Gastroesophageal sphincter (tissue), 4 donors: ENCODE measurements around the gene TPRN. TPM values are rescaled to one million over a fixed set of nuclear protein-coding genes. Genes with fewer than 3 reads are reported as not detected.

Experiments
- ATAC-seq: fragments of 150-250 bp; one replicate; pipeline ENCODE4 v1.9.1; 2016; ENCODE audit warnings: mild to moderate bottlenecking, moderate library complexity
- H3K27ac ChIP-seq, 4 donors: fragments of 200-600 bp; sonication (generic) in 3 of 4; 1 replicate in 3 of 4; 2 replicates in 1 of 4; pipeline ENCODE4 v1.5.1; 2016 to 2019
- H3K27me3 ChIP-seq: fragments of 200-600 bp; sonication (generic); one replicate; pipeline ENCODE4 v1.5.1; 2019
- H3K36me3 ChIP-seq, 2 donors: fragments of 200-600 bp; sonication (generic); one replicate each; pipeline ENCODE4 v1.5.1; 2019; ENCODE audit warnings: control low read depth in 1 of 2
- H3K4me1 ChIP-seq, 3 donors: fragments of 200-600 bp; sonication (generic); 1 replicate in 2 of 3; 2 replicates in 1 of 3; pipeline ENCODE4 v1.5.1; 2016 to 2019; ENCODE audit warnings: control low read depth in 2 of 3
- H3K4me3 ChIP-seq, 2 donors: fragments of 200-600 bp; sonication (generic); one replicate each; pipeline ENCODE4 v1.5.1; 2019; ENCODE audit warnings: mild to moderate bottlenecking in 1 of 2, moderate library complexity in 1 of 2
- H3K9me3 ChIP-seq, 3 donors: fragments of 200-600 bp; sonication (generic); one replicate each; pipeline ENCODE4 v1.5.1; 2017 to 2019; ENCODE audit warnings: control low read depth in 2 of 3
- EP300 ChIP-seq: sonication (generic); formaldehyde crosslinking; IDR thresholded peaks from one replicate; pipeline ENCODE4 v1.6.1; 2017; ENCODE audit warnings: antibody characterized with exemption, mild to moderate bottlenecking
- POLR2A ChIP-seq, 2 donors: fragments of 450-650 bp; IDR thresholded peaks; one replicate each; pipeline ENCODE4 v1.6.1; 2017; ENCODE audit warnings: antibody characterized with exemption in 2 of 2, mild to moderate bottlenecking in 2 of 2, moderate library complexity in 1 of 2
- POLR2AphosphoS5 ChIP-seq: sonication (generic); formaldehyde crosslinking; IDR thresholded peaks from one replicate; pipeline ENCODE4 v1.6.1; 2017; ENCODE audit warnings: antibody characterized with exemption
- WGBS, 2 donors: methylation state at CpG; one replicate each; pipeline ENCODE4 v1.1.5; 2018; ENCODE audit warnings: low coverage in 1 of 2; 5-methylcytosine and 5-hydroxymethylcytosine counted together
- total RNA-seq, 4 donors: library from RNA; depleted of rRNA; stranded (reverse); fragments of >200 nt; gene quantifications; one replicate each; pipeline ENCODE4 v1.1.0, GENCODE V29; 2016
- TF ChIP-seq, protein P1 (sequence below), 4 experiments: fragments of 200-600 bp in 2 of 4; fragments of 450-650 bp in 2 of 4; sonication (generic) in 1 of 4; IDR thresholded peaks; one replicate each; pipeline ENCODE4 v1.5.1; 2017 to 2019; ENCODE audit warnings: antibody characterized with exemption in 4 of 4, mild to moderate bottlenecking in 2 of 4, moderate library complexity in 2 of 4

Gene TPRN, protein sequence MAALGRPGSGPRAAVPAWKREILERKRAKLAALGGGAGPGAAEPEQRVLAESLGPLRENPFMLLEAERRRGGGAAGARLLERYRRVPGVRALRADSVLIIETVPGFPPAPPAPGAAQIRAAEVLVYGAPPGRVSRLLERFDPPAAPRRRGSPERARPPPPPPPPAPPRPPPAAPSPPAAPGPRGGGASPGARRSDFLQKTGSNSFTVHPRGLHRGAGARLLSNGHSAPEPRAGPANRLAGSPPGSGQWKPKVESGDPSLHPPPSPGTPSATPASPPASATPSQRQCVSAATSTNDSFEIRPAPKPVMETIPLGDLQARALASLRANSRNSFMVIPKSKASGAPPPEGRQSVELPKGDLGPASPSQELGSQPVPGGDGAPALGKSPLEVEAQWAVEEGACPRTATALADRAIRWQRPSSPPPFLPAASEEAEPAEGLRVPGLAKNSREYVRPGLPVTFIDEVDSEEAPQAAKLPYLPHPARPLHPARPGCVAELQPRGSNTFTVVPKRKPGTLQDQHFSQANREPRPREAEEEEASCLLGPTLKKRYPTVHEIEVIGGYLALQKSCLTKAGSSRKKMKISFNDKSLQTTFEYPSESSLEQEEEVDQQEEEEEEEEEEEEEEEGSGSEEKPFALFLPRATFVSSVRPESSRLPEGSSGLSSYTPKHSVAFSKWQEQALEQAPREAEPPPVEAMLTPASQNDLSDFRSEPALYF
- 10 to 100 TPM in 1 of 4 donors, 1 to 10 TPM in 3; 3.6 to 11.6 (median 6.1) TPM for total RNA-seq

DNA sequence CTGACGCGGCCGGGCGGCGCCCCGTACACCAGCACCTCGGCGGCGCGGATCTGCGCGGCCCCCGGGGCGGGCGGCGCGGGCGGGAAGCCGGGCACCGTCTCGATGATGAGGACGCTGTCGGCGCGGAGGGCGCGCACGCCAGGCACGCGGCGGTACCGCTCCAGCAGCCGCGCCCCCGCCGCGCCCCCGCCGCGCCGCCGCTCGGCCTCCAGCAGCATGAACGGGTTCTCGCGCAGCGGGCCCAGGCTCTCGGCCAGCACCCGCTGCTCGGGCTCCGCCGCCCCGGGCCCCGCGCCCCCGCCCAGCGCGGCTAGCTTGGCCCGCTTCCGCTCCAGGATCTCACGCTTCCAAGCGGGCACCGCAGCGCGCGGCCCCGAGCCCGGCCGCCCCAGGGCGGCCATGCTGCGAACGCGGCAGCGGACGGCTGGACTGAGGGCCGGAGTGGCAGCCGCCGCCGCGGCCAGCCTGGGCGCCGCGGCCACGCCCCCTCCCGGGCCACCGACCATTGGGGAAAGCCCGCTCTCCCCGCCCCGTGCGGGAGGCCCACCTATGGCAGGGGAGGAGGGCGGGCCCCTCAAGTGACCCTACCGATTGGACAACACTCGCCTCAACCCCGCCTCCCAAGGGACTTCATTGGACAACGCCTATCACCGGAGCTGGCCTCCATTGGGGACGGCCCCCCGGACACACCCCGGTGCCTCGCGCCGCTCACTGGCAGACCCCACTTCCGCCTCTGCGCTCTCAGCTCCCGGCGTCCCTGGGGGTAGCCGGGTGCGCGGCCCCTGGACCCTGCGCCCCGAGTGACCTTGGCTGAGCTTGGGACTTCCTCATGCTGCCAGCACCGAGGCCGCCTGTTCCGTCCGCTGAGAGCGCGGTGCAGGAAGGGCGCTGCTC, at the start of gene TPRN:
Gene TPRN (minus strand): TSS at position 431 of the 894 bp plus-strand sequence. CDS start 30 bp downstream, at position 401.
- WGBS, 2 donors: no CpG with 5 or more reads among the region's 118 CpGs
- TF ChIP-seq POLR2AphosphoS5 (peak; percentile 62), POLR2A (IDR thresholded peaks at IDR 0.05) (peak; percentile 76 to 90), EP300 (no peak)
- TF ChIP-seq, protein P1, sequence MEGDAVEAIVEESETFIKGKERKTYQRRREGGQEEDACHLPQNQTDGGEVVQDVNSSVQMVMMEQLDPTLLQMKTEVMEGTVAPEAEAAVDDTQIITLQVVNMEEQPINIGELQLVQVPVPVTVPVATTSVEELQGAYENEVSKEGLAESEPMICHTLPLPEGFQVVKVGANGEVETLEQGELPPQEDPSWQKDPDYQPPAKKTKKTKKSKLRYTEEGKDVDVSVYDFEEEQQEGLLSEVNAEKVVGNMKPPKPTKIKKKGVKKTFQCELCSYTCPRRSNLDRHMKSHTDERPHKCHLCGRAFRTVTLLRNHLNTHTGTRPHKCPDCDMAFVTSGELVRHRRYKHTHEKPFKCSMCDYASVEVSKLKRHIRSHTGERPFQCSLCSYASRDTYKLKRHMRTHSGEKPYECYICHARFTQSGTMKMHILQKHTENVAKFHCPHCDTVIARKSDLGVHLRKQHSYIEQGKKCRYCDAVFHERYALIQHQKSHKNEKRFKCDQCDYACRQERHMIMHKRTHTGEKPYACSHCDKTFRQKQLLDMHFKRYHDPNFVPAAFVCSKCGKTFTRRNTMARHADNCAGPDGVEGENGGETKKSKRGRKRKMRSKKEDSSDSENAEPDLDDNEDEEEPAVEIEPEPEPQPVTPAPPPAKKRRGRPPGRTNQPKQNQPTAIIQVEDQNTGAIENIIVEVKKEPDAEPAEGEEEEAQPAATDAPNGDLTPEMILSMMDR (IDR thresholded peaks at IDR 0.05): no peak
- H3K27me3 ChIP-seq: no peaks in the 10 kb centered on the region
- ATAC-seq: peak; percentile 98
- peak within 1 kb of the TSS; percentile 51 to 85 (median 84) for H3K27ac ChIP-seq
- H3K4me1 ChIP-seq: peaks cover 0 to 81% (median 42%) of the 10 kb centered on the region in 3 donors
- H3K9me3 ChIP-seq: no peaks in the 10 kb centered on the region
- H3K36me3 ChIP-seq: no peaks in the 10 kb centered on the region
- H3K4me3 ChIP-seq: peak within 1 kb of the TSS; percentile 38 to 68

DNA sequence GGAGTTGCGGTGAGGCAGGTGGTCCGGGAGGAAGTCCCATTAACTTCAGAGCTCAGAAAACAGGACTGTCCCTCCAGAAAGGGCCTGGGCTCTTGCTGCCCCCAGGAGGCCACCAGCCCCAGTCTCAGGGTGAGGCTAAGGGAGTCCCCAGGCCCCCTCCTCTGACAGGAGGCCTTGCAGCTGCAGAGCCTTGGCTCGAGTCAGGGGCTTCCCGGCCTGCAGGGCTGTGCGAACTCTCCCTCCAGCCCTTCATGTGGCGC, 47.3 kb upstream of the TPRN start:
- TF ChIP-seq POLR2AphosphoS5 (no peak), EP300 (no peak), POLR2A (IDR thresholded peaks at IDR 0.05) (no peak)
- TF ChIP-seq, protein P1 (IDR thresholded peaks at IDR 0.05): no peak
- no CpG with 5 or more reads among the region's 6 CpGs for WGBS, 2 donors
- no peak overlapping the region for H3K4me3 ChIP-seq

DNA sequence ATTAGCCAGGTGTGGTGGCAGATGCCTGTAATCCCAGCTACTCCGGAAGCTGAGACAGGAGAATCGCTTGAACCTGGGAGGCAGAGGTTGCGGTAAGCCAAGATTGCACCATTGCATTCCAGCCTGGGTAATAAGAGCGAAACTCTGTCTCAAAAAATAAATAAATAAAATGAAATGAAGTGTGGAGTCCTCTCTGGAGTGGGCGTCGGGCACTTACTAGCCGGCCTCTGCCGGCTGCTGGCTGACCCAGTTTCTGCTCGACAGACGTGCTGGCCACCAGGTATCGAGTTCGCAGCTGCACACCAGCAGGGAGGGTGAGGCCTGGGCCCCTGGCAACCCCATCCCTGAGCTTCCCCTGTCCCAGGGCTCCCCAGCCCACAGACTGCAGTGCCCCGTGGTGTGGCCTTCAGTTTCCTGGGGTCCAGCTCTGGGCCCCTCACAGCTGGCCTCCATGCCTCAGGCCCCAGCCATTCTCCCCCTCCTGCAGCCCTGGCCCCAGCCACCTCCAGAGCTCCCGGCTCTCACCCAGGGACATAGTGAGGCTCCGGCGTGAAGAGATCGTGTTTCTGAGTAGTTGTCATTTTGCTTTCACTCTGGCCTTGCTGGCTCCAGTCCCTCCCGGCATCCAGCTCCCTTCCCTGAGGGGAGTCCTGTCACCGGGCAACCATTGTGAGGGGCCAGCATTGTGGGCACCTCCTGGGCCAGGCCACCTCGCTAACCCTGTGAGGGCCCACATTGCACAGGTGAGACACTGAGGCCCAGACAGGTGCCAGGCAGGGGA, 46.8 kb upstream of the TPRN start:
- H3K9me3 ChIP-seq: no peaks in the 10 kb centered on the region
- peaks cover 0 to 18% of the 10 kb centered on the region in 2 donors for H3K36me3 ChIP-seq
- H3K4me1 ChIP-seq: peaks cover 0 to 28% (median 14%) of the 10 kb centered on the region in 3 donors
- no peak for ATAC-seq
- peaks cover 9% of the 10 kb centered on the region for H3K27me3 ChIP-seq
- H3K4me3 ChIP-seq: no peak overlapping the region
- 71 to 83% methylated on average over 6 to 10 of the region's 20 CpGs for WGBS, 2 donors
- H3K27ac ChIP-seq: no peak overlapping the region
- TF ChIP-seq EP300 (no peak), POLR2AphosphoS5 (no peak), POLR2A (IDR thresholded peaks at IDR 0.05) (no peak)
- TF ChIP-seq, protein P1 (IDR thresholded peaks at IDR 0.05): no peak

More for the DNA sequence above, 47.3 kb upstream of the TPRN start:
- H3K9me3 ChIP-seq: no peaks in the 10 kb centered on the region
- H3K27me3 ChIP-seq: peaks cover 9% of the 10 kb centered on the region
- ATAC-seq: no peak
- no peak overlapping the region for H3K27ac ChIP-seq
- H3K4me1 ChIP-seq: peaks cover 0 to 23% (median 9%) of the 10 kb centered on the region in 3 donors
- H3K36me3 ChIP-seq: peaks cover 0 to 13% of the 10 kb centered on the region in 2 donors
